H1 (cell line): ENCODE data around the gene PRKCA. TPM values are rescaled to one million over a fixed set of nuclear protein-coding genes. Genes with fewer than 3 reads are reported as not detected.

Experiments used
- CTCF ChIA-PET: fragments of 300-600 bp; sonication (Branson Sonifier 250); formaldehyde crosslinking; loops from one replicate; lab custom pipeline; 2021; ENCODE audit not compliant: partially characterized antibody; lab: Charles Lee
- POLR2A ChIA-PET: fragments of 300-600 bp; sonication (Branson Sonifier 250); formaldehyde crosslinking; loops from one replicate; lab custom pipeline; 2021; ENCODE audit warnings: inconsistent platforms; ENCODE audit not compliant: partially characterized antibody; lab: Charles Lee
- DNase-seq, 2 experiments: peaks; one replicate each; pipeline versions ENCODE4 v3.0.0 to v3.0.0-alpha.2; 2010 to 2022; ENCODE audit warnings: low spot score in 2 of 2, low read depth in 1 of 2, mixed read lengths in 1 of 2
- FAIRE-seq: peaks from 2 replicates; lab custom pipeline; 2011; peaks lifted over from hg19 to GRCh38; lab: Jason Lieb, UNC
- H2AFZ ChIP-seq: 2 replicates; pipeline ENCODE4 v1.8.1; 2012; ENCODE audit warnings: low read length, inconsistent platforms
- H2AK5ac ChIP-seq: 2 replicates; pipeline ENCODE4 v1.6.1; 2013; ENCODE audit warnings: low read depth, low read length
- H2BK120ac ChIP-seq: replicated peaks from 2 replicates; pipeline ENCODE3; 2013; ENCODE audit warnings: low read depth, low read length, inconsistent platforms
- H2BK12ac ChIP-seq: 2 replicates; pipeline ENCODE4 v1.6.1; 2013; ENCODE audit warnings: low read depth, low read length
- H2BK15ac ChIP-seq: 2 replicates; pipeline ENCODE4 v1.6.1; 2013; ENCODE audit warnings: low read length
- H2BK20ac ChIP-seq: 2 replicates; pipeline ENCODE4 v1.6.1; 2013; ENCODE audit warnings: low read length
- H2BK5ac ChIP-seq: 2 replicates; pipeline ENCODE4 v1.6.1; 2013; ENCODE audit warnings: low read depth, low read length
- H3K14ac ChIP-seq: 2 replicates; pipeline ENCODE4 v1.6.1; 2013; ENCODE audit warnings: inconsistent platforms; ENCODE audit not compliant: insufficient read length
- H3K18ac ChIP-seq: 2 replicates; pipeline ENCODE4 v1.6.1; 2013; ENCODE audit warnings: low read length; ENCODE audit errors: extremely low read depth
- H3K23ac ChIP-seq: 2 replicates; pipeline ENCODE4 v1.6.1; 2013; ENCODE audit warnings: inconsistent platforms; ENCODE audit not compliant: insufficient read length
- H3K23me2 ChIP-seq: 2 replicates; pipeline ENCODE4 v1.6.1; 2013; ENCODE audit warnings: low read depth, low read length
- H3K27ac ChIP-seq: 2 replicates; pipeline ENCODE4 v1.6.1; 2011; ENCODE audit warnings: low read depth, low read length, inconsistent platforms
- H3K27me3 ChIP-seq, 4 experiments: replicated peaks in 1 of 4; 1 replicate in 1 of 4; 2 replicates in 3 of 4; pipeline versions ENCODE4 v1.6.1 to v1.8.1; 2011 to 2013; ENCODE audit warnings: low read length in 3 of 4, mild to moderate bottlenecking in 3 of 4, inconsistent platforms in 2 of 4, mixed read lengths in 2 of 4, moderate library complexity in 1 of 4; ENCODE audit not compliant: control insufficient read depth in 3 of 4, insufficient read depth in 3 of 4; ENCODE audit errors: extremely low read depth in 1 of 4
- H3K36me3 ChIP-seq, 4 experiments: 2 replicates each; pipeline versions ENCODE4 v1.6.1 to v1.8.1; 2011 to 2013; ENCODE audit warnings: mild to moderate bottlenecking in 4 of 4, low read length in 3 of 4, moderate library complexity in 2 of 4, control low read depth in 1 of 4, inconsistent platforms in 1 of 4; ENCODE audit not compliant: insufficient read depth in 4 of 4, control insufficient read depth in 2 of 4
- H3K4ac ChIP-seq: replicated peaks from 2 replicates; pipeline ENCODE3; 2013; ENCODE audit warnings: low read length, low read depth, mixed read lengths, inconsistent platforms; ENCODE audit not compliant: insufficient read length
- H3K4me1 ChIP-seq, 4 experiments: replicated peaks in 1 of 4; 1 replicate in 1 of 4; 2 replicates in 3 of 4; pipeline versions ENCODE4 v1.6.1 to v1.8.1; 2011 to 2013; ENCODE audit warnings: low read length in 3 of 4, inconsistent platforms in 2 of 4, mixed read lengths in 1 of 4; ENCODE audit not compliant: insufficient read depth in 4 of 4, control insufficient read depth in 3 of 4
- H3K4me2 ChIP-seq, 2 experiments: 2 replicates each; pipeline versions ENCODE4 v1.6.1 to v1.8.1; 2011 to 2013; ENCODE audit warnings: low read depth in 2 of 2, low read length in 2 of 2, control low read depth in 1 of 2, inconsistent platforms in 1 of 2, mild to moderate bottlenecking in 1 of 2; ENCODE audit not compliant: insufficient read depth in 1 of 2
- H3K4me3 ChIP-seq, 4 experiments: fragments of 200-600, 300-600 bp in 1 of 4; sonication (generic), shearing (Covaris generic), sonication (Bioruptor Twin) in 1 of 4; 2 replicates each; pipeline versions ENCODE4 v1.5.1 to v1.8.1; 2011 to 2016; ENCODE audit warnings: low read length in 4 of 4, low read depth in 3 of 4, control low read depth in 2 of 4, inconsistent platforms in 2 of 4, mild to moderate bottlenecking in 2 of 4, mixed read lengths in 1 of 4, moderate library complexity in 1 of 4; ENCODE audit not compliant: insufficient read depth in 2 of 4; ENCODE audit errors: extremely low read depth in 1 of 4
- H3K56ac ChIP-seq: replicated peaks from 2 replicates; pipeline ENCODE3; 2013; ENCODE audit warnings: low read depth, mild to moderate bottlenecking, mixed read lengths, low read length, inconsistent platforms; ENCODE audit not compliant: insufficient read length
- H3K79me1 ChIP-seq: 2 replicates; pipeline ENCODE4 v1.6.1; 2013; ENCODE audit warnings: low read depth, low read length, control low read depth
- H3K79me2 ChIP-seq, 2 experiments: 2 replicates each; pipeline versions ENCODE4 v1.6.1 to v1.8.1; 2012 to 2013; ENCODE audit warnings: low read length in 2 of 2, mild to moderate bottlenecking in 2 of 2, inconsistent platforms in 1 of 2; ENCODE audit not compliant: insufficient read depth in 2 of 2, control insufficient read depth in 1 of 2
- H3K9ac ChIP-seq, 4 experiments: replicated peaks in 1 of 4; 1 replicate in 1 of 4; 2 replicates in 3 of 4; pipeline versions ENCODE4 v1.6.1 to v1.8.1; 2011 to 2013; ENCODE audit warnings: low read depth in 3 of 4, low read length in 3 of 4, control low read depth in 2 of 4, mild to moderate bottlenecking in 2 of 4, moderate library complexity in 2 of 4, inconsistent platforms in 1 of 4; ENCODE audit errors: extremely low read depth in 1 of 4
- H3K9me3 ChIP-seq, 2 experiments: 2 replicates each; pipeline versions ENCODE4 v1.6.1 to v1.8.1; 2012 to 2013; ENCODE audit warnings: mild to moderate bottlenecking in 2 of 2, moderate library complexity in 2 of 2, control low read depth in 1 of 2, inconsistent platforms in 1 of 2, low read depth in 1 of 2, low read length in 1 of 2, mixed read lengths in 1 of 2; ENCODE audit not compliant: insufficient read depth in 2 of 2
- H4K20me1 ChIP-seq, 2 experiments: replicated peaks in 1 of 2; 2 replicates each; pipeline versions ENCODE3 to v1.8.1; 2011 to 2013; ENCODE audit warnings: inconsistent platforms in 2 of 2, low read length in 2 of 2, mild to moderate bottlenecking in 1 of 2; ENCODE audit not compliant: insufficient read depth in 2 of 2, control insufficient read depth in 1 of 2
- H4K5ac ChIP-seq: 2 replicates; pipeline ENCODE4 v1.6.1; 2013; ENCODE audit warnings: low read length, low read depth, mixed read lengths, inconsistent platforms; ENCODE audit not compliant: insufficient read length
- H4K8ac ChIP-seq: 2 replicates; pipeline ENCODE4 v1.8.0; 2013; ENCODE audit warnings: mild to moderate bottlenecking, moderate library complexity, low read length, inconsistent platforms; ENCODE audit not compliant: insufficient read depth; ENCODE audit errors: extremely low read depth
- H4K91ac ChIP-seq: replicated peaks from 2 replicates; pipeline ENCODE3; 2013; ENCODE audit warnings: low read length, mixed read lengths, inconsistent platforms; ENCODE audit not compliant: insufficient read length
- BACH1 ChIP-seq: IDR thresholded peaks from 2 replicates; pipeline ENCODE4 v1.6.1; 2012; ENCODE audit warnings: low read length, improper control_type of control experiment
- CEBPB ChIP-seq: IDR thresholded peaks from 2 replicates; pipeline ENCODE4 v1.6.1; 2012; ENCODE audit warnings: low read depth, low read length
- CHD2 ChIP-seq: IDR thresholded peaks from 2 replicates; pipeline ENCODE4 v1.6.1; 2012; ENCODE audit warnings: low read length, improper control_type of control experiment
- CREB1 ChIP-seq: IDR thresholded peaks from 2 replicates; pipeline ENCODE4 v1.6.1; 2012; ENCODE audit warnings: inconsistent platforms
- HDAC2 ChIP-seq, 2 experiments: fragments of 300-600 bp in 1 of 2; sonication (generic) in 1 of 2; IDR thresholded peaks; 2 replicates each; pipeline ENCODE4 v1.6.1; 2011 to 2012; ENCODE audit warnings: low read depth in 2 of 2, low read length in 2 of 2, mild to moderate bottlenecking in 2 of 2, moderate library complexity in 2 of 2, borderline replicate concordance in 1 of 2, inconsistent platforms in 1 of 2
- MAFK ChIP-seq: IDR thresholded peaks from 2 replicates; pipeline ENCODE4 v1.6.1; 2012; ENCODE audit warnings: low read depth, mild to moderate bottlenecking, improper control_type of control experiment, low read length
- NANOG ChIP-seq: IDR thresholded peaks from 2 replicates; pipeline ENCODE4 v1.6.1; 2011; ENCODE audit warnings: low read length, low read depth, mild to moderate bottlenecking, inconsistent platforms; ENCODE audit not compliant: insufficient read depth, poor library complexity, severe bottlenecking
- NRF1 ChIP-seq: IDR thresholded peaks from 2 replicates; pipeline ENCODE4 v1.6.1; 2011; ENCODE audit warnings: mild to moderate bottlenecking, low read depth, low read length, improper control_type of control experiment
- RAD21 ChIP-seq, 2 experiments: IDR thresholded peaks in 1 of 2; conservative IDR thresholded peaks in 1 of 2; 2 replicates each; pipeline ENCODE4 v1.6.1; 2011; ENCODE audit warnings: low read depth in 2 of 2, low read length in 2 of 2, improper control_type of control experiment in 1 of 2, inconsistent platforms in 1 of 2, mild to moderate bottlenecking in 1 of 2, moderate library complexity in 1 of 2
- RBBP5 ChIP-seq: IDR thresholded peaks from 2 replicates; pipeline ENCODE4 v1.7.1; 2012; ENCODE audit warnings: low read depth, mild to moderate bottlenecking, inconsistent platforms, low read length, moderate library complexity, borderline replicate concordance
- SAP30 ChIP-seq: fragments of 300-600 bp; sonication (generic); IDR thresholded peaks from 2 replicates; pipeline ENCODE4 v1.7.1; 2012; ENCODE audit warnings: low read length, moderate library complexity, mild to moderate bottlenecking, inconsistent platforms; ENCODE audit not compliant: insufficient read depth, insufficient replicate concordance
- SIX5 ChIP-seq: IDR thresholded peaks from 2 replicates; pipeline ENCODE4 v1.6.1; 2011; ENCODE audit warnings: mild to moderate bottlenecking, low read depth, low read length
- SRF ChIP-seq: IDR thresholded peaks from 2 replicates; pipeline ENCODE4 v1.6.1; 2011; ENCODE audit warnings: mild to moderate bottlenecking, low read depth, low read length, moderate library complexity
- WGBS, 2 experiments: shearing (Covaris generic) in 1 of 2; methylation state at CpG; one replicate each; pipeline versions ENCODE4 v1.1.6 to v1.1.7; 2013 to 2015; ENCODE audit warnings: low lambda C conversion rate in 2 of 2, mixed read lengths in 2 of 2, inconsistent platforms in 1 of 2, low coverage in 1 of 2, missing lambda C conversion rate in 1 of 2; ENCODE audit not compliant: insufficient replicate concordance in 2 of 2, insufficient coverage in 1 of 2, insufficient read length in 1 of 2; ENCODE audit errors: extremely low coverage in 1 of 2, missing lambda C conversion rate in 1 of 2; 5-methylcytosine and 5-hydroxymethylcytosine counted together
- polyA plus RNA-seq, 7 experiments: library from polyadenylated mRNA; depleted of rRNA in 3 of 7; stranded (reverse) in 5 of 7; unstranded in 2 of 7; fragments of >200 nt in 5 of 7; fragments of 200-250 nt in 2 of 7; gene quantifications; 1 replicate in 5 of 7; 2 replicates in 1 of 7; 4 replicates in 1 of 7; pipeline versions ENCODE4 v1.2.1 to v1.2.3, GENCODE V29; 2011 to 2013; ENCODE audit warnings: missing spikeins in 2 of 7, mixed read lengths in 2 of 7
- total RNA-seq: library from RNA; stranded (reverse); fragmentation: NEBNext Ultra II Directional; extraction: Animal tissue kit (Norgen Biotek cat#: 25700); gene quantifications from 2 replicates; pipeline ENCODE4 v1.2.1, GENCODE V29; 2021

PRKCA gene
- total and polyA plus RNA-seq, 2 of the 8 experiments (the other 6 are each of a cell fraction or from before 2014, with no cell fraction given): 5.8 to 17.8 TPM

GRCh38 chr17:66842505-66842904 lies 540.1 kb downstream of the PRKCA start:
- TF ChIP-seq CHD2 (no peak), CEBPB (no peak), MAFK (no peak), BACH1 (no peak), RBBP5 (no peak), CREB1 (no peak), SIX5 (no peak), HDAC2 (IDR thresholded peaks at IDR 0.05; ENCODE audit: borderline replicate concordance in 1 of 2, low read depth in 2 of 2, low read length in 2 of 2) (no peak), SRF (no peak), RAD21 (IDR thresholded peaks at IDR 0.05 in 1 of 2, conservative IDR thresholded peaks at IDR 0.05 in 1 of 2; ENCODE audit: low read depth in 2 of 2, low read length in 2 of 2) (no peak), NANOG (no peak), SAP30 (no peak), NRF1 (no peak)
- H3K4me3 ChIP-seq: no peak overlapping the region
- H4K91ac ChIP-seq: no peak overlapping the region
- no peaks in the 10 kb centered on the region for H3K36me3 ChIP-seq
- no peak overlapping the region for H2BK5ac ChIP-seq
- H3K4me2 ChIP-seq: no peak overlapping the region
- 79% methylated on average over 5 of the region's 5 CpGs; no CpG with 5 or more reads in 1 of the 2 experiments for WGBS, 2 experiments
- FAIRE-seq: no peak
- POLR2A ChIA-PET: no interaction called here
- CTCF ChIA-PET: interaction anchor here (0.9 to 2.4 kb wide), 9 partner anchors 9 to 128 kb away, joined by 3 to 9 read pairs (median 3); no protein-coding TSS in a partner anchor
- 0 out of 2 replicates have a peak overlapping the region, but pooled peaks have one; percentile 16 for H2BK15ac ChIP-seq
- H3K23me2 ChIP-seq: no peaks in the 10 kb centered on the region
- no peaks in the 10 kb centered on the region for H3K27me3 ChIP-seq
- DNase-seq: no peak
- no peak overlapping the region for H2AFZ ChIP-seq
- H3K27ac ChIP-seq: no peak overlapping the region
- no peaks in the 10 kb centered on the region for H3K79me2 ChIP-seq
- H2AK5ac ChIP-seq: no peak overlapping the region
- H3K4me1 ChIP-seq: no peaks in the 10 kb centered on the region
- no peak overlapping the region for H3K56ac ChIP-seq
- no peak overlapping the region for H2BK12ac ChIP-seq
- no peak overlapping the region for H3K23ac ChIP-seq
- H3K14ac ChIP-seq: no peak overlapping the region
- H3K79me1 ChIP-seq: 0 out of 2 replicates have a peak, but pooled peaks cover 2% of the 10 kb centered on the region
- H3K9me3 ChIP-seq: peaks cover 5 to 13% of the 10 kb centered on the region in 2 experiments; a peak in 3 of 4 replicates
- no peaks in the 10 kb centered on the region for H4K20me1 ChIP-seq
- no peak overlapping the region for H4K5ac ChIP-seq
- H2BK20ac ChIP-seq: no peak overlapping the region
- H2BK120ac ChIP-seq: no peak overlapping the region
- H3K18ac ChIP-seq: no peak overlapping the region
- H3K9ac ChIP-seq: no peak overlapping the region
- no peak overlapping the region for H3K4ac ChIP-seq
- no peak overlapping the region; the same call in 1 of the 2 replicates for H4K8ac ChIP-seq
